A673 (cell line): ENCODE measurements around the gene ZNF646. TPM values are rescaled to one million over a fixed set of nuclear protein-coding genes. Genes with fewer than 3 reads are reported as not detected.

Experiments
- BruUV-seq: library from RNA; stranded (reverse); fragments of 400-500 nt; replicated peaks from 2 replicates; lab custom pipeline; 2021; lab: Mats Ljungman, UMichigan
- CTCF ChIA-PET: fragments of 300-600 bp; sonication (Branson Sonifier 250); formaldehyde crosslinking; loops from one replicate; lab custom pipeline; 2022; ENCODE audit warnings: antibody characterized with exemption; lab: Charles Lee
- POLR2A ChIA-PET: fragments of 300-600 bp; sonication (Branson Sonifier 250); formaldehyde crosslinking; loops from one replicate; lab custom pipeline; 2022; ENCODE audit warnings: antibody characterized with exemption; ENCODE audit not compliant: low non-redundant PET; lab: Charles Lee
- DNase-seq: peaks from one replicate; pipeline ENCODE4 v3.0.0-alpha.2; 2015; ENCODE audit warnings: low spot score
- H3K27ac ChIP-seq: fragments of 200-600 bp; sonication (generic); 2 replicates; pipeline ENCODE4 v1.5.1; 2016; ENCODE audit warnings: mixed run types, low read depth, mild to moderate bottlenecking, mixed read lengths, antibody characterized with exemption, low read length; ENCODE audit not compliant: poor library complexity, severe bottlenecking
- H3K27me3 ChIP-seq: fragments of 200-600 bp; sonication (generic); replicated peaks from 2 replicates; pipeline ENCODE4 v1.6.1; 2017; ENCODE audit warnings: mixed run types, low read depth, mild to moderate bottlenecking, mixed read lengths, antibody characterized with exemption, low read length; ENCODE audit not compliant: insufficient read depth, poor library complexity
- H3K36me3 ChIP-seq: fragments of 200-600 bp; sonication (generic); 2 replicates; pipeline ENCODE4 v1.6.1; 2016; ENCODE audit warnings: mixed run types, mild to moderate bottlenecking, mixed read lengths, antibody characterized with exemption, low read length; ENCODE audit not compliant: insufficient read depth, poor library complexity, severe bottlenecking
- H3K4me1 ChIP-seq: fragments of 200-600 bp; sonication (generic); 2 replicates; pipeline ENCODE4 v1.6.1; 2017; ENCODE audit warnings: mixed run types, mild to moderate bottlenecking, mixed read lengths, antibody characterized with exemption, low read length; ENCODE audit not compliant: insufficient read depth, poor library complexity, severe bottlenecking
- H3K4me3 ChIP-seq: fragments of 200-600 bp; sonication (generic); 2 replicates; pipeline ENCODE4 v1.5.1; 2016; ENCODE audit warnings: low read depth, mixed run types, mild to moderate bottlenecking, mixed read lengths, low read length; ENCODE audit not compliant: poor library complexity, severe bottlenecking
- H3K9me3 ChIP-seq: fragments of 200-600 bp; sonication (generic); 2 replicates; pipeline ENCODE4 v1.6.1; 2016; ENCODE audit warnings: mixed run types, low read depth, mild to moderate bottlenecking, mixed read lengths, antibody characterized with exemption, low read length; ENCODE audit not compliant: poor library complexity, severe bottlenecking
- EZH2 ChIP-seq: fragments of 200-600 bp; sonication (generic); IDR thresholded peaks from 2 replicates; pipeline ENCODE4 v1.6.1; 2017; ENCODE audit warnings: borderline replicate concordance, low read depth, mild to moderate bottlenecking, mixed read lengths, antibody characterized with exemption, low read length; ENCODE audit not compliant: poor library complexity, severe bottlenecking
- intact Hi-C: fragments of 100-400 bp; cut with micrococcal nuclease; formaldehyde crosslinking; loops from one replicate; pipeline ENCODE4 v1.10.0; 2022; ENCODE audit not compliant: unreplicated experiment
- total RNA-seq: library from RNA; stranded (reverse); gene quantifications from 2 replicates; pipeline ENCODE4 v1.2.3, GENCODE V29; 2021
- TF ChIP-seq, protein P1 (sequence below): fragments of 300-800, 200-600 bp; sonication (generic); conservative IDR thresholded peaks from 2 replicates; pipeline ENCODE4 v1.5.1; 2017; ENCODE audit warnings: low read depth, mild to moderate bottlenecking, antibody characterized with exemption, low read length, moderate library complexity, mixed read lengths

Gene ZNF646
- total RNA-seq, 1 experiment from 2014 or later: 26.6 TPM

DNA sequence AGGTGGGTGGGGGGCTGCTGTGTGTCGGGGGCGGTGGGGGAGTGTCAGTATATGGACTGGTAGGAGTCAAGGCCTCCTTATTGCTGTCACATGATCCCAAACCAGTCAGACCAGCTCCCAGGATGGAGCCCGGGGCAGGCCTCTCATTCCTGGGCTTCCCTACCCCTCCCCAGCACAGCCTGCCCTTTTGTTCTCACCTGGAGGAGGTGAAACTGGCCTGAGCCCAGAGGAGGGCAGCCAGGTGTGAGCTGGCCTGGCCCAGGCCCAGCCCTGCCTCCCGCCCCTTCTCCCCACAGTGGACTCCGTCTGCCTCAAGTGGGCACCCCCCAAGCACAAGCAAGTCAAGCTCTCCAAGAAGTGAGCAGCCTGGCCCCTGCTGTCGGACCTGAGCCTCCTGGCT is 56.7 kb downstream of the ZNF646 start:
- H3K9me3 ChIP-seq: no peaks in the 10 kb centered on the region
- no peaks in the 10 kb centered on the region for H3K27me3 ChIP-seq
- DNase-seq: no peak
- no peak for TF ChIP-seq EZH2
- TF ChIP-seq, protein P1, sequence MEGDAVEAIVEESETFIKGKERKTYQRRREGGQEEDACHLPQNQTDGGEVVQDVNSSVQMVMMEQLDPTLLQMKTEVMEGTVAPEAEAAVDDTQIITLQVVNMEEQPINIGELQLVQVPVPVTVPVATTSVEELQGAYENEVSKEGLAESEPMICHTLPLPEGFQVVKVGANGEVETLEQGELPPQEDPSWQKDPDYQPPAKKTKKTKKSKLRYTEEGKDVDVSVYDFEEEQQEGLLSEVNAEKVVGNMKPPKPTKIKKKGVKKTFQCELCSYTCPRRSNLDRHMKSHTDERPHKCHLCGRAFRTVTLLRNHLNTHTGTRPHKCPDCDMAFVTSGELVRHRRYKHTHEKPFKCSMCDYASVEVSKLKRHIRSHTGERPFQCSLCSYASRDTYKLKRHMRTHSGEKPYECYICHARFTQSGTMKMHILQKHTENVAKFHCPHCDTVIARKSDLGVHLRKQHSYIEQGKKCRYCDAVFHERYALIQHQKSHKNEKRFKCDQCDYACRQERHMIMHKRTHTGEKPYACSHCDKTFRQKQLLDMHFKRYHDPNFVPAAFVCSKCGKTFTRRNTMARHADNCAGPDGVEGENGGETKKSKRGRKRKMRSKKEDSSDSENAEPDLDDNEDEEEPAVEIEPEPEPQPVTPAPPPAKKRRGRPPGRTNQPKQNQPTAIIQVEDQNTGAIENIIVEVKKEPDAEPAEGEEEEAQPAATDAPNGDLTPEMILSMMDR: no peak
- ChIA-PET POLR2A (no interaction called here), CTCF (no interaction called here)
- H3K4me3 ChIP-seq: no peak overlapping the region
- no peak overlapping the region for H3K27ac ChIP-seq
- no TSS peak for BruUV-seq
- H3K36me3 ChIP-seq: peaks cover 8% of the 10 kb centered on the region
- intact Hi-C loops: no loop called here
- H3K4me1 ChIP-seq: no peaks in the 10 kb centered on the region

DNA sequence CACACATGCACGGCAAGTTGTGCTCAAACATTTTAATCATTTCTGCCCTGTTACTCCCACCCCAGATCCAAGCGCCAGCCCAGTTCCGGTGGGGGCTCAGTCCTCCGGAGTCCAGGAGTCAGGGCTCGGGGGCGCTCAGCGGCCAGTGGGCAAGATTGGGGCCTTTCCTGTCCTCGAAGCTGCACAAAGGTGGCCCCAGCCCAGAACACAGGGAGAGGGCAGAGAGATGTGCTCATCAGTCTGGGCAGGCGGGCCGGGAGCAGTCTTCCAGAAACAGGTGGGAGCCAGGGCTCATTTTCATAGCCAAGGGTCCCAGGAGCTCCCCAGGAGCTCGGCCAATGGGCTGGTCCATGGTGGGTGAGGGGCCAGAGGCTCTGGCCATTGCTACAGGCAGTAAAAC is 57.2 kb downstream of the ZNF646 start:
- H3K4me3 ChIP-seq: no peak overlapping the region
- BruUV-seq: no TSS peak
- intact Hi-C loops: no loop called here
- H3K36me3 ChIP-seq: peaks cover 8% of the 10 kb centered on the region
- ChIA-PET CTCF (no interaction called here), POLR2A (no interaction called here)
- no peaks in the 10 kb centered on the region for H3K27me3 ChIP-seq
- H3K4me1 ChIP-seq: no peaks in the 10 kb centered on the region
- DNase-seq: no peak
- H3K9me3 ChIP-seq: no peaks in the 10 kb centered on the region
- TF ChIP-seq EZH2: no peak
- TF ChIP-seq, protein P1: no peak
- no peak overlapping the region for H3K27ac ChIP-seq

DNA sequence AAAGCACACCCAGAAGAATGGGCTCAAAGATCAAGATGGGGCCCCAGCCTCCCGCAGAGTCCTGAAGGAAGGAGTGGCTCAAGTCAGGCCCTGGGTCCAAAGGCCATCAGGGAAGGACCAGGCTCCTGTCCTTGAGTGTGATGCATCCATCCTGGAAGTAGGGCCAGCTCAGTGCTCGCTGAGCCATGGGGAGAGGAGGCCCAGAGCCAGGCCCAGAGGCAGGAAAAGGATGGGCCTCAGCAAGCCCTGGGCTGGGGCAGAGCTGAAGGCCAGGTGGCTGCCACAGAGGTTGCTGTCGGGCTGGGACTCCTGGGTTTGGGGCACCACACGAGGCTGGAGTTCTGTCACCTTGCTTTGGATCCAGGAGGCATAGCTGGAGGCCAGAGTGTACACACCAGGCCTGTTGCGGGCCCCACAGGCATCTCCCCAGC is 57.6 kb downstream of the ZNF646 start:
- Histone ChIP-seq H3K27me3 (no peaks in the 10 kb centered on the region), H3K9me3 (no peaks in the 10 kb centered on the region), H3K27ac (no peak overlapping the region), H3K4me3 (no peak overlapping the region), H3K36me3 (peaks cover 8% of the 10 kb centered on the region), H3K4me1 (no peaks in the 10 kb centered on the region)
- ChIA-PET CTCF (no interaction called here), POLR2A (no interaction called here)
- no peak for DNase-seq
- no TSS peak for BruUV-seq
- intact Hi-C loops: no loop called here
- TF ChIP-seq, protein P1: no peak
- TF ChIP-seq EZH2: no peak
